GM12878 (cell line): ENCODE results near the gene C1QTNF8.

Experiments used
- CBFB ChIP-seq: IDR thresholded peaks from 2 replicates; pipeline ENCODE4 v1.6.1; 2016; ENCODE audit warnings: antibody characterized with exemption, low read depth
- EP300 ChIP-seq, 2 experiments: fragments of 150-350 bp in 1 of 2; IDR thresholded peaks; 2 replicates each; pipeline ENCODE4 v1.6.1; 2011 to 2012; ENCODE audit warnings: low read depth in 2 of 2, low read length in 2 of 2, borderline replicate concordance in 1 of 2, improper control_type of control experiment in 1 of 2, inconsistent platforms in 1 of 2; ENCODE audit not compliant: control insufficient read depth in 1 of 2
- ESRRA ChIP-seq: IDR thresholded peaks from 2 replicates; pipeline ENCODE4 v1.6.1; 2012; ENCODE audit warnings: mild to moderate bottlenecking, low read length, improper control_type of control experiment
- HDGF ChIP-seq: fragments of 450-650 bp; IDR thresholded peaks from 2 replicates; pipeline ENCODE4 v1.6.1; 2016; ENCODE audit warnings: antibody characterized with exemption
- RFX5 ChIP-seq: IDR thresholded peaks from 2 replicates; pipeline ENCODE4 v1.6.1; 2011; ENCODE audit warnings: low read depth, low read length, improper control_type of control experiment
- SMAD5 ChIP-seq: IDR thresholded peaks from 2 replicates; pipeline ENCODE4 v1.6.1; 2016; ENCODE audit warnings: antibody characterized with exemption, low read depth
- TF ChIP-seq, protein P1 (sequence below), 3 experiments: IDR thresholded peaks in 2 of 3; conservative IDR thresholded peaks in 1 of 3; 2 replicates each; pipeline ENCODE4 v1.5.1; 2011; ENCODE audit warnings: low read depth in 3 of 3, low read length in 3 of 3, mild to moderate bottlenecking in 3 of 3, control low read depth in 2 of 3, moderate library complexity in 2 of 3, inconsistent platforms in 1 of 3, mixed read lengths in 1 of 3; ENCODE audit not compliant: control insufficient read depth in 2 of 3, insufficient read depth in 1 of 3; ENCODE audit errors: extremely low read depth in 1 of 3

DNA sequence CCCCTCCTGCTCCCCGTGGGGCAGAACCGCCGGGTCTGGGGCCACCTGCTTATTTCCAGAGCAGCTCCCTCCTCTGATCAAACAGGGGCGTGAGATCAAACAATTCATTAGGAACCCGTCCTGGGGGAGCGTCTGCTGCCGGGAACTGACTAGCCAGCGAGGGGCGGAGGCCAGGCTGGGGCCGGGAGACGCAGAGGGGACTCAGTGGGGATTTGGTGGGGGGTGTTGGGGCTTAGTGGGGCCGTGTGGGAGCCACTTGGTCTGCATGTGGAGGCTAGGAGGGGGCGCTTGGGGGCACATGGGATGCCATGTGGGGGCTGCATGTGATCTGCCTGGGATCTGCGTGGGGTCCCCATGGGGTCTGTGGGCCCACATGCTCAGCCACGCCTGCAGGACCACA is 36.4 kb upstream of the C1QTNF8 start:
- TF ChIP-seq SMAD5, result no peak
- no peak for TF ChIP-seq HDGF
- TF ChIP-seq, protein P1, sequence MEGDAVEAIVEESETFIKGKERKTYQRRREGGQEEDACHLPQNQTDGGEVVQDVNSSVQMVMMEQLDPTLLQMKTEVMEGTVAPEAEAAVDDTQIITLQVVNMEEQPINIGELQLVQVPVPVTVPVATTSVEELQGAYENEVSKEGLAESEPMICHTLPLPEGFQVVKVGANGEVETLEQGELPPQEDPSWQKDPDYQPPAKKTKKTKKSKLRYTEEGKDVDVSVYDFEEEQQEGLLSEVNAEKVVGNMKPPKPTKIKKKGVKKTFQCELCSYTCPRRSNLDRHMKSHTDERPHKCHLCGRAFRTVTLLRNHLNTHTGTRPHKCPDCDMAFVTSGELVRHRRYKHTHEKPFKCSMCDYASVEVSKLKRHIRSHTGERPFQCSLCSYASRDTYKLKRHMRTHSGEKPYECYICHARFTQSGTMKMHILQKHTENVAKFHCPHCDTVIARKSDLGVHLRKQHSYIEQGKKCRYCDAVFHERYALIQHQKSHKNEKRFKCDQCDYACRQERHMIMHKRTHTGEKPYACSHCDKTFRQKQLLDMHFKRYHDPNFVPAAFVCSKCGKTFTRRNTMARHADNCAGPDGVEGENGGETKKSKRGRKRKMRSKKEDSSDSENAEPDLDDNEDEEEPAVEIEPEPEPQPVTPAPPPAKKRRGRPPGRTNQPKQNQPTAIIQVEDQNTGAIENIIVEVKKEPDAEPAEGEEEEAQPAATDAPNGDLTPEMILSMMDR (IDR thresholded peaks at IDR 0.05 in 2 of 3, conservative IDR thresholded peaks at IDR 0.05 in 1 of 3; ENCODE audit: control insufficient read depth in 2 of 3, extremely low read depth in 1 of 3, insufficient read depth in 1 of 3, low read depth in 3 of 3, low read length in 3 of 3), result no peak
- no peak for TF ChIP-seq ESRRA
- TF ChIP-seq CBFB, result no peak
- TF ChIP-seq RFX5, result no peak
- TF ChIP-seq EP300 (IDR thresholded peaks at IDR 0.05; ENCODE audit: borderline replicate concordance in 1 of 2, control insufficient read depth in 1 of 2, low read depth in 2 of 2, low read length in 2 of 2), result no peak
